ENCODE measurements around the gene PCDHGB1.
"Not testable (repeated sequence)": the region's sequence is repeated elsewhere in the genome, so short reads cannot be mapped to it uniquely, and the experiment has no call there.

The PCDHGB1 gene

GRCh38 chr5:141346017-141346416 is 3.9 kb upstream of the PCDHGB1 start:
- DNase-seq, result not testable (repeated sequence)

GRCh38 chr5:141351591-141351990 is 1.7 kb downstream of the PCDHGB1 start:
- no peak for DNase-seq

GRCh38 chr5:141354900-141355469 is 5.1 kb downstream of the PCDHGB1 start, which contains the start of gene PCDHGA4:
Gene PCDHGA4, plus strand, starts transcription at chr5:141355021. Its CDS starts 87 bp downstream, at chr5:141355108.
- DNase-seq, result no peak

- no peak for DNase-seq
Measured at GRCh38 chr5:141355641-141356040, 5.7 kb downstream of the PCDHGB1 start.

- no peak for DNase-seq
Measured at GRCh38 chr5:141356133-141356532, 6.2 kb downstream of the PCDHGB1 start.

GRCh38 chr5:141356950-141357349 is 7.1 kb downstream of the PCDHGB1 start:
- DNase-seq, result no peak

GRCh38 chr5:141359790-141360426 is 10.0 kb downstream of the PCDHGB1 start, which contains the start of gene PCDHGB2:
Gene PCDHGB2, plus strand, starts transcription at chr5:141359994. Its CDS starts 142 bp downstream, at chr5:141360136.
- DNase-seq, result peak; percentile 51

- no peak for DNase-seq
Measured at GRCh38 chr5:141360685-141361084, 10.8 kb downstream of the PCDHGB1 start.

GRCh38 chr5:141362719-141363118 is 12.8 kb downstream of the PCDHGB1 start:
- no peak for DNase-seq

- DNase-seq, result no peak
Measured at GRCh38 chr5:141363952-141364660, 14.2 kb downstream of the PCDHGB1 start, which contains the start of gene PCDHGA5. Gene PCDHGA5, plus strand, starts transcription at chr5:141364162. Its CDS starts 169 bp downstream, at chr5:141364331.

GRCh38 chr5:141366016-141366896 is 16.4 kb downstream of the PCDHGB1 start:
- no peak for DNase-seq

GRCh38 chr5:141369994-141370848 is 20.3 kb downstream of the PCDHGB1 start, which contains the start of gene PCDHGB3:
Gene PCDHGB3, plus strand, starts transcription at chr5:141370242. Its CDS starts 153 bp downstream, at chr5:141370395.
- peak; percentile 67 for DNase-seq

GRCh38 chr5:141371572-141372475 is 21.9 kb downstream of the PCDHGB1 start:
- DNase-seq, result no peak

- DNase-seq, result no peak
Measured at GRCh38 chr5:141373673-141374317, 23.9 kb downstream of the PCDHGB1 start, which contains the start of gene PCDHGA6. Gene PCDHGA6, plus strand, starts transcription at chr5:141373891. Its CDS starts 193 bp downstream, at chr5:141374084.

GRCh38 chr5:141374627-141375026 is 24.7 kb downstream of the PCDHGB1 start:
- no peak for DNase-seq

- not testable (repeated sequence) for DNase-seq
Measured at GRCh38 chr5:141375444-141376155, 25.7 kb downstream of the PCDHGB1 start.

GRCh38 chr5:141382469-141383294 is 32.8 kb downstream of the PCDHGB1 start, which contains the start of gene PCDHGA7:
Gene PCDHGA7, plus strand, starts transcription at chr5:141382742. Its CDS starts 158 bp downstream, at chr5:141382900.
- peak; percentile 23 for DNase-seq

GRCh38 chr5:141383345-141383744 is 33.4 kb downstream of the PCDHGB1 start:
- no peak for DNase-seq

Measured in hematopoietic multipotent progenitor cell treated with erythropoietin and hydrocortisone succinate and interleukin-3 and kit ligand, for 4 days (in vitro differentiated cells).